IMR-90 (cell line): Measurements from ENCODE around the gene SYNC.

Experiments used
- CTCF ChIP-seq: conservative IDR thresholded peaks from 2 replicates; pipeline ENCODE4 v1.5.1; 2012; ENCODE audit warnings: mild to moderate bottlenecking, low read depth, low read length, improper control_type of control experiment
- MAFK ChIP-seq: IDR thresholded peaks from 2 replicates; pipeline ENCODE4 v1.6.1; 2012; ENCODE audit warnings: low read depth, low read length, improper control_type of control experiment
- POLR2A ChIP-seq: IDR thresholded peaks from 2 replicates; pipeline ENCODE4 v1.6.1; 2012; ENCODE audit warnings: mild to moderate bottlenecking, low read depth, low read length
- RAD21 ChIP-seq: IDR thresholded peaks from 2 replicates; pipeline ENCODE4 v1.6.1; 2012; ENCODE audit warnings: low read length, improper control_type of control experiment
- USF2 ChIP-seq: fragments of 150-350 bp; IDR thresholded peaks from 2 replicates; pipeline ENCODE4 v1.6.1; 2017; ENCODE audit warnings: mild to moderate bottlenecking, antibody characterized with exemption, low read length, low read depth

GRCh38 chr1:32749332-32749731, 46.8 kb upstream of the SYNC start:
- TF ChIP-seq CTCF: no peak
- TF ChIP-seq RAD21: no peak
- no peak for TF ChIP-seq USF2
- no peak for TF ChIP-seq MAFK
- no peak for TF ChIP-seq POLR2A
